Measurements from ENCODE around the gene CELF1. TPM values are rescaled to one million over a fixed set of nuclear protein-coding genes. Genes with fewer than 3 reads are reported as not detected.

Gene CELF1
- polyA plus RNA-seq, 10 donors, result 46.6 to 93.3 (median 69.1) TPM

DNA sequence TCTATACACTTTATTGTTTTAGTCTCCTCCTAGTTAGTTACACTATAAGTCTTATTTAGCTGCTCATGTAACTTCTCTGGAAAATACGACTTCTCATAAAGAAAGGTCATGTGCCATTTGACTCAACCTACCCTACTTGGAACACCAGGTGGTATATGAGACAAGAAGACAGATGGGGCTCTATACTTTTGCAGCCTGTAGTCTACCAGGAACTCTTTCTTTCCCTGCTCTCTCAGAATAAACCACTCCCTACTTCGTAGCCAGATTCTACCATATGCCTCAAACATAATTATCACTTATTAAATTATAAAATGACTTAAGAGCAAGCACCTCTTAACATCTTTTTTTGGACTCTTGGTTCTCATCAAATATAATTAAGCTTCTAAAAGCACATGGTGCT is 65.5 kb downstream of the CELF1 start:
- DNase-seq, result no peak

DNA sequence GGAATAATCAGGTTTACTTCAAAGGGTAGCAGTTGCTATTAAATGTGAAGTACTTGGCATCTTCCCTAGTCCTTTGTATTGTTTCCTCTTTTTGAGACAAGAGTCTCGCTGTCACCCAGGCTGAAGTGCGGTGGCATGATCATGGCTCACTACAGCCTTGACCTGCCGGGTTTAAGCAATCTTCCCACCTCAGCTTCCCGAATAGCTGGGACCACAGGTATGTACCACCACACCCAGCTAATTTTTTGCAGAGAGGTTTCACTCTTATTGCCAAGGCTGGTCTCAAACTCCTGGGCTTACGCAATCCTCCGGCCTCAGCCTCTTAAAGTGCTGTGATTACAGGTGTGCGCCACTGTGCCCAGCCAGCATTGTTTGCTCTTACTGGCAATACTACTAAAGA is 67.8 kb downstream of the CELF1 start:
- DNase-seq, result no peak

DNA sequence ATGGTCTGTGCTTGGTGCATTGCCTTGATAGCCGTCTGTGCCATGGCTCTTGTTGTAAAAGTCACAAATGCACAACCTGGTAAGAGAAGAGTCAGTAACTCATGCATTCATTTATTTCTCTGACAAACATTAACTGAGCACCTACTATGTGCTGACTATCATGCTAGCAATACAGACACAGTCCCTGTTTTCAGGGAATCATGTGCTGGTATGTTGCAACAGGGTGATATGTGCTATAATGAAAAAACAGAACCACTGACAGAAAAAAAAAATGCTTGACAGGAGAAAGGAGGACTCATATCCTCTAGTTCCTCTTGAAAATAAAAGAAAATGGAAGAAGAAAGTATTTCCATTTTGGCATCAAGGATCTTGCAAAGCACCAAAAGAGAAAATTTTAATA is 69.5 kb downstream of the CELF1 start:
- no peak for DNase-seq

DNA sequence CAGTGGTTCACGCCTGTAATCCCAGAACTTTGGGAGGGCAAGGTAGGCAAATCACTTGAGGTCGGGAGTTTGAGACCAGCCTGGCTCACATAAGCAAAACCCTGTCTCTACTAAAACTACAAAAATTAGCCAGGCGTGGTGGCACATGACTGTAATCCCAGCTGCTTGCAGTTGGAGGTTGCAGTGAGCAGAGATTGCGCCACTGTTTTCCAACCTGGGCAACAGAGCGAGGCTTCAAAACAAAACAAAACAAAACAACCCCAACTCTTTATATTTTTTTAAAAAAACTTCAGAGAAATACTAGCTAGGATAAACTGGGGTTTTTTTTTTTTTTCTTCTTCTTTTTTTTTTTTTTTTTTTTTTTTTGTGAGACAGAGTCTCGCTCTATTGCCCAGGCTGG is 72.2 kb downstream of the CELF1 start:
- DNase-seq, result no peak

DNA sequence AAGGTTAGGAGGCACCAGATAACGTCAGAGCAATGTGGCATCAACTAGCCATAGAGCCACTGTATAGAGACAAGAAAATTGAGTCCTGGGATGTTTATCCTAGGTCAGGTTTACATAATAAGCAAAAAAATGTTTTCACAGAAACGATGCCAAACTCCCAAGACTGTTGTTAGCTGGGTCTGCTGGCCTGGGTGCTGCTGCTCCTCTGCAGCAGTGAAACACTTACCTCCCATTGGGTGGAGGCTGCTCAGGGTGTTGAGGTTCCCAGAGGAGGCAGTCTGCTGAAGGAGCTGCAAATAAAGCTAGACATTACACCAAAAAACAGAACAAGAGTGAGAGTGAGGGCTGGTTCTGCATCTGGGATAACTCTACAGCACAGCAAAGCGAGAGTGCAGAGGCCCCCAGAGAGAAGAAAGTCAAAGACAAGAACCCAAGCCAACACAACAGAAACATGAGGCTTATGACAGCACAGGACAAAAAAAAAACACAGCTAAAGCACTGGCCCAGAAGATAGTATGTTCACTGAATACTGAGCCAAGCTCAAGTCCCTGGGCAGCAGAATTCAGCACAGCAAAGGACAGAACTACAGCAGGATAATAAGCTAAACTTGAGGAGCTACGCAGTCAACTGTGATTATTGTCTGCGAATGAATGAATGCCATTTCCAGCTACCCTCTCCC is 74.1 kb downstream of the CELF1 start:
- peak in 1 of 3 donors; percentile 65 for DNase-seq

DNA sequence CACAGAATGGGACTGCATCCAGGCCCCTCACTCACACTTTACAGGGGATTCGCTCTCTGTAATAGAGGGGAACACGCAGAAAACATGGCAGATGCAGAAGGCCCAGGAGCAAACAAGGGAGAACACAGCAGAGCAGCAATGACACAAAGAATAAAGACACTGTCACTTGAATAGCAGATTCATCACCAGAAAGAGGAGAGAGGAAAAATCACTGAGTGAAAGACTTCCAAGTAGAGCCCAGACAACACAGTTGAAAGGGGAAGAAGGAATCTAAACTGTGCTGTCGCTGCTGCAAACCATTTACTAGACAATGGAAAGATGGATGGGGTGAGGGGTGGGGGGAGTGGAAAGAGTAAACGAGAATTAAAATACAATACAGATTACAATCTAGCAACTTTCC is 75.2 kb downstream of the CELF1 start:
- no peak for DNase-seq

DNA sequence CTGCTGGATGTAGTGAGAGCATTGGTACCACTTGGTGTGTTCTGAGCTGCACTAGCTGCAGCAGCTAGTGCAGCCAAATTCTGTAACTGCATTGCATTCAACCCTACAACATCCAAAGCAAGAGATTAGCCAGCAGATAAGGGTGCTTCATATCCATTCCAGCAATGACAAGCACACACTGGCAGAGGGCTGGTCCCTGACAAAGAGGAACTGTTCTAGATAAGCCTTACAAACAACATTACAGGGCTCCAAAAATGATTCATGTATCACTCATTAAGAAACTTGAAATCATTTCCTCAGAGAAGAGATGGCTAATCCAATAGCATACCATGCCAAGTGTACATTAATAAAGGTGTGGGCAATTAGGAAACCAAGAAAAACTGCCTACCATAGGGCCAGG is 75.6 kb downstream of the CELF1 start:
- DNase-seq, result no peak

DNA sequence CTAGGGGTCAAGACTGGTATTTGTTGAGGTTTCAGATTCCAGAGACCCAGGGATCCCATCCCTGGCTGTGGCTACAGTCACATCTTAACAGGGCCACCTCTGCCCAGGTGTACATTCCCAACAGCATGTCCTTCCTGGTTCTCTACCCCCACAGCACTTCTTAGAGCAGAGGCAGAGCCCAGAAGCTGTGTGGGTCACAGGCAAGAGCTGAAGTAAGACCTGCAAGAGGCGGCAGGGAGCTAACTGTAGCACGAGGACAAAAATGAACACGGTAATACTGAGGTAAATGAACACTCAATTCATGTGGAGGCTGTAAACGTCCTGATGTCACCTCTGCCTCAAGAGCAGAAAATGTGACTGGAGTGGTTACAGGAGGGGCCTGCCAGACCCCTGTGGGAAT is 82.3 kb downstream of the CELF1 start:
- no peak for DNase-seq

DNA sequence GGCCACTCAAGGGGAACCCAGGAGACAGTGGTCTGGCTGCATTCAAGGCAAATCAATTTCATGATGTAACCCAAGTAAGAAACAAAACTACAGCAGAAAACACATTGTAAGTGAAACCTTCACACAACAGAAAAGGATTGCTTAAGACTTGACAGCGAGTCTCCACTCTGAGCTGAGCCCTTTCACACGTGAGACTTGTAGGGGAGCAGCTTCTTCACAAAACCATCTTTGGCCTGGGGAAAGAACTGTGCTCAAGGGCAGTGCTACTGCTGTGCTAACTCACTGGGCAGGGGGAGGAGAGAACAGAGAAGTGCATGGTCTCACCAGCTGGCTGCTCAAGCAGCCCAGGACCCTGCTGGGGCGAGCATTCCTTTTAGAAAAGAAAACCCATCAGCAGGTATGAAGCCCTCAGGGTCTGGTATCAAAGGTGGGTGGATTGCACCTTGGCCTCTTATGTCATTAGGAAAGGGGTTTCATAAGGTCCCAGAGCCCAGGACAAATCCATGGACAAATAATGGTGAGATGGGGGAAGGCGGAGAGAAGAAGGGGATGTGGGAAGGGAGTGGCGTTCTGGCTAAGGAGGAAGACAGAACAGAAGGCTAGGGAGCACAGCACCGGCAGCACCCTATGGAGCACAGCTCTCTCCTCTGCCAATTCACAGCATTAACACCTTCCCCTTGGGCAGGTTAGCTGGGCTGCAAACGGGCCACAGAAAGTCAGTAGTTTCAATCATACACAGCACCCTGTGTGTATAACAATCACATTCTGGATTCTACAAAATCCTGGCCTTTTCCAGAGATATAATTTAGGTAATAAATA is 83.4 kb downstream of the CELF1 start:
- peak in 1 of 3 donors; percentile 51 for DNase-seq

DNA sequence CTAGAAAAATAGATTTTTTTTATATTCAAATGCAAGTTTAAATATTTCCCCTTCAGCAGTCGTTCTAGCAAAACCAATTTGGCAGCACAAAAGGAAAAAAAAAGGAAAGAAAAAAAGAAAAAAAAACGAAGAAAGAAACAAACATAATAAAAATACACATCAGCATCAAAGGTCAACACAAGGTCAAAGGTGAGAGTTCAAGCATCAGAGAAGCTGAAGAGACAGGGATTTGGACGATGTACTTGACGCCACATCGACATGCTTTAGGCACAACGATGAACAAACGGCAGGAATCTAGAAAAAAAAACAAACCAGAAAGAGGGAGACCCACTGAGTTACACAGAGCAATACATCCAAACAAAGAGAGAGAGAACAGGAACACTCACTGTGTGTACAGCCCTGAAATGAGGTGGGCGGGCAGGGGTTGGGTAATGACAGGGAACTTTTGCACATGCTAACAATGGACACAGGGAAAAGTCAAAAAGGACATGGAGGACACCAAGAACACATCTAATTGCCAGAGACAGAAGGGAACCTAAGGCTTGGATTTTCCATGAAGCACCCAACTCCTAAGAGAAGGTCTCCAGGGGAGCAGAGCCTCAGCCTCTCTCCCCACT is 84.2 kb downstream of the CELF1 start:
- peak in 1 of 3 donors; percentile 47 for DNase-seq

DNA sequence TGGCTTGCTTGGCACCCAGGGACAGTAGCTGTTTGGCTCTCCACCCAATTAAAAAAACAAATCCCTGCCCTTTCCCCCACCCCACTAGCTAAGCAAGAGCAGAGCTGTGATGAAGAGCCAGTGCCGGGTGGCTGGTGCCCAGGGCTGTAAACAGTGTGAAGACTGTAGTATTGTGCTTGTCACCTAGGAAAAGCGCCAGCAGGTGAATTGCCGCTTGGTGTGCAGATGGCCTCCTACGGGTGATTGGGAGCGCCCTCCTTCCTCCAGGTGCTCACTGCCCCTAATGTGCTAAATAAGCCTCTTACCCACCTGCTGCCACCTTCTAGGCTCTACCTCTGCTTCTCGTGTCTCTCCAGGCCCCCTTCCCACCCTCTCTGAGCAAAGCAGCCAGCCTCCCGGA is 85.6 kb downstream of the CELF1 start:
- no peak for DNase-seq

DNA sequence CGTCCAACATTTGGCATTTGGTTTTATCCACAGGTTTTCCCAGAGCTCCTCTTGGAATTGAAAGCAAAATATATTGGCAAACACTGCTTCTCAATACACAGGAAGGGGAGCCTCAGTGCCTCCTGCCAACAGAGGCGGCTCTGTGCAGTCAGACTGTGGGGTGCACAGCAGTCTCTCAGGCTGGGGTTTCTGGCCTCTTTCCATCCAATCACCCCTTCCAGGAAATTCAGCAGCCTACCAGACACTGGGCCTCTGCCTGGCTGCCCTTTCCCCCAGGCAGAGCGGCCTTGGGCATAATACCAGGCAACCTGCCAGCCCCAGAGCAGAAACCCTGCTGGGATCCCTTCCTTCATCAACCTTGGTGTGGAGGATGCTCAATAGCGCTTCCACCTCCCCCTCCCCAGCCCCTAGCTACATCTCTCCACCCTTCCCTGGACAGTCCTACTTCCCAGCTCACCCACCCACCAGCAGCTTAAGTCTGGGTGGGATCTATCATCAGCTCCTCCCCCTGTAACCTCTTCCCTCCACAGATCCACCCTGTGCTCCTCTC is 86.2 kb downstream of the CELF1 start:
- DNase-seq, result peak in 1 of 3 donors; percentile 60

DNA sequence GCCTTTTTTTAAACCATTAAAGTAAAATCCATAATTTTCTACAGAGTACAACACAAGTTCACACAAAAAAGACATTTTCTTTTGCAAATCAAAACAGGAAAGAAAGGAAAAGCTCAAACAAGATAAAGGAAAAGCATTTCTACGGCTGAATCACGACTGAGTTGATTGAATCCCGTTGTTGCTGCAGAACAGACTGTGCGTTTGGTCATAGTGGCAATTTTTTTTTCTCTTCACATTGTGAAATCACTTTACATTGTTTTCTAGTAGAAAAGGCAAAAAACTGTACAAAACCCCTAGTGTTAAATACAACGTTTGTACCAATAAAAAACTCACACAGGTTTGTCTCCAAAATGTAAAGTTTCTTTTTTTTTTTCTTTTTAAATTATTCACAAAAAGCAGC is 86.7 kb downstream of the CELF1 start:
- DNase-seq, result no peak

DNA sequence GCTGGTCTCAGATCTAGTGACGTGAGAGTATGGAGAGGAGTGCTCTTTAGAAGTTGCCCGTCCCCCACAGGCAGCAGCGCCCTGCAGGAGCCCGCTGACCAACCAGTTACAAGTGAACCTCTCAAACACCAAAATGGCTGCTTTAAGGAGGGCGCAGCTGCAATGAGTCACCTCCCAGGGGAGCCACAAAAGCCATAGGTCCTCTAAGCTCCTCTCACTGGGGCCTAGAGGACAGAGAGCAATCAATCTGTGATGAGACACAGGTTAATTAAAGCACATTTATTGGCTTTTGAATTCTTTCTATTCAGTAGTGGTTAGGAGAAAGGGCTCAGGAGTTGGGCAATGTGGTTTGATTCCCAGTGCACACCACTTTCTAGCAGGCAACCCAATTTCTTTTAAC is 88.4 kb downstream of the CELF1 start:
- no peak for DNase-seq

DNA sequence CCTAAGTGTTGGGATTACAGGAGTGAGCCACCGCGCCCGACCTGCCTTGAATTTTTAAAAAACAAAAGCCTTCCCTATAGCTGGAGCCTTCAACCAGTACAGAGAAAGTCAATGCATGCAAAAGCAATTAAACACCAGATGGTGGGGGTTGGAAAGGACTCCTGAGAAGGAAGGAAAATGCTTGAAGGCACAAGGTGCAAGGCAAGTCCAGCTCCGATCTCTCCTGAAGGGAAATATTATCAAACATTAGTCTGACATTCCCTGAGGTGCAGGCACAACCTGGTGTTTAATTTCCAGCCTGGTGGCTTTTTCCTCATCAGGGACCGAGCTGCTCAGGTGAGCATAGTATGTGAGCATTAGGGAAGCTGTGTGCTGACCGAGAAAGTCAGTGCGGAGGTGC is 91.1 kb downstream of the CELF1 start:
- DNase-seq, result no peak

DNA sequence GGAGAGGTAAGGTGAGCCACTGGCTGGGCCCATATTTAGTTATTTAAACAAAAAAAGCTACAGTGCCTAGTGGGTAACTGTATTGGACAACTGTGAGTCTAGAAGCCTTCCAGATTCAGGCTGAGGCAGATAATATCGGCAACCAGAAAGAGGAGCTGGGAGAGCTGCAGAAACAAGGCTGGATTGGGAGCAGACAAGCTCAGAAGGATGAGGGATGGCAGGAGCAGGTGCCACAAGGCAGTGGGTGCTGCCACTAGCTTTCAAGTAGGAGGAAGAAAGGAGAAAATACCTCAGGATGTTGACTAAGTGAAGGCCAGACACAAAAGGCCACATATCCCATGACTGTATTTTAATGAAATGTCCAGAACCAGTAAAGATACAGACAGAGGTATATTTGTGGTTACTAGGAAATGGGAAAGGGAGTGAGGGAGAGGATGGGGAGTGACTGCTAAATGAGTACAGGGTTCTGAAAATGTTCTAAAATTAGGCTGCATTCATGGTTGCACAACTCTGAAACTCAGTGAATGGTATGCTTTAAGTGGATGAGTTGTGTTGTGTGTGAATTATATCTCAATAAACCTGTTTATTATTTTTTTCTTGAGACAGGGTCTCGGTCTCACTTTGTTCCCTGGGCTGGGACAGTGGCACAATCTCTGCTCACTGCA is 92.2 kb downstream of the CELF1 start:
- no peak for DNase-seq

DNA sequence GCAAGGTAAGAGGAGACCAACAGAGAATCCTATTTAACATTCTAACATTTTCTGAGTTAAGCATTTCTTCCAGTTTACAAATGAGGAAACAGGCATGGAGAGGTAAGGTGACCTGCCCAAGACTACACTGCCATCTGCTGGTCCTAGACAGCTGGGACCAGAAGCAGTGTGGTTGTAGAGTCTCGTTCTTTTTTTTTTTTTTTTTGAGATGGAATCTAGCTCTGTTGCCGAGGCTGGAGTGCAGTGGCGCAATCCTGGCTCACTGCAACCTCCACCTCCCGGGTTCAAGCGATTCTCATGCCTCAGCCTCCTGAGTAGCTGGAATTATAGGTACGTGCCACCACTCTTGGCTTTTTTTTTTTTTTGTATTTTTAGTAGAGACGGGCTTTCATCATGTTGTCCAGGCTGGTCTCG is 98.7 kb downstream of the CELF1 start:
- DNase-seq, result peak; percentile 76 to 88 (median 78)

DNA sequence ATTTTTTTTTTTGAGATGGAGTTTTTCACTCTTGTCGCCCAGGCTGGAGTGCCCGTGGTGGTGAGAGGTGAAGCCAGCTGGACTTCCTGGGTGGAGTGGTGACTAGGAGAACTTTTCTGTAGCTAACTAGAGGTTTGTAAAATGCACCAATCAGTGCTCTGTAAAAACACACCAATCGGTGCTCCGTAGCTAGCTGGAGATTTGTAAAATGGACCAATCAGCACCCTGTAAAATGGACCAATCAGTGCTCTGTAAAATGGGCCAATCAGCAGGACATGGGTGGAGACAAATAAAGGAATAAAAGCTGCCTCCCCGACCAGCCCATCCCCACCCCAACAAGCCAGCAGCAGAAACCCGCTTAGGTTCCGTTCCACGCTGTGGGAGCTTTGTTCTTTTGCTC is 99.6 kb downstream of the CELF1 start:
- DNase-seq, result no peak

DNA sequence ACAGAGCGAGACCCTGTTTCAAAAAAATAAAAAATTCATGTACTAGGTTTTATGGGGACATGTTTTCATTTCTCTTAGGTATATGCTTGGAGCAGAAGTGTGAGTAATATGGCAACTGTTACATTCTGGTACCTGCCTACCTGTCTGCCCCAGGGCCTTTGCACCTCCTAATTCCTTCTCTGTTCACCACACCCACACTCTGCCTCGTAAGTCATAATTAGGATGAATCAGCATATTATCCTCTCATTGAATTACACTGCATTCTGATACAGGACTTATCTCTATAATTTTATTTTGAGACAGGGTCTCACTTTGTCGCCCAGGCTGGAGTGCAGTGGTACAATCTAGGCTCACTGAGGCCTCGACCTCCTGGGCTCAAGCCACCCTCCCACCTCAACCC is 100.9 kb downstream of the CELF1 start:
- no peak for DNase-seq

DNA sequence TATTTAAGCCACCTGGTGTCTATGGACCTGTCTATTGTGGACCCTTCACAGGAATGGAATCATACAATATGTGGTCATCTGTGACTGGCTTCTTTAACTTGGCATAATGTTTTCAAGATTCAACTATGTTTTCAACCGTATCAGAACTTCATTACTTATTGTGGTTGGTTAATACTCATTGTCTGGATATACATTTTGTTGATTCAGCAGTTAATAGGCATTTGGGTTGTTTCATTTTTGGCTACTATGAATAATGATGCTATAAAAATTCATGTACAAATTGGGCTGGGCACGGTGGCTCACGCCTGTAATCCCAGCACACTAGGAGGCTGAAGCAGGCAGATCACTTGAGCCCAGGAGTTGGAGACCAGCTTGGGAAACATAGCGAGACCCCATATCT is 101.5 kb downstream of the CELF1 start:
- DNase-seq, result no peak

DNA sequence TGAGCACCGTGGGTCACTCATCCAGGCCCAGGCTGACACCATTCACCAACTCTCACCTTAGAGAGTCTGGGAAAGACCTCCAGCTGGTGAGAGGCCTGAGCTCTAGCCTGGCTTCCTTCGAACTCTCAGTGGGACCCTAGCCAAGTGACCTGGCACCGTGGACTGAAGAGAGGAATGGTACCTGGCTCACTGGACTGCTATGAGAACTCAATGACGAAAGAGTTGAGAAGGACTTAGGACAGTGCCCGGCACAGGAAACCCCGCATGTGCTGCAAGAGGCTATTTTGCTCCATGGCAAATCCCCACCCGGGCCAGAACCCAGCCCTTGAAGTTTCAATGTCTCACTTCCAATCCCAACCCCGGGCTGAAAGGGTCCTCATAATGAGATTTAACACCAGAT is 103.4 kb downstream of the CELF1 start:
- DNase-seq, result no peak

All from muscle of back (tissue), 11 donors.